Activated naive CD8-positive, alpha-beta T cell treated with anti-CD3 and anti-CD28 coated beads, Interleukin-2, amount 50 U/mL, for 16 hours (primary cell): Measurements from ENCODE around the gene NWD2.

Source experiments
- DNase-seq: peaks from one replicate; pipeline ENCODE4 v3.0.0-alpha.2; 2020; ENCODE audit warnings: low read depth, low spot score

Gene NWD2

DNA sequence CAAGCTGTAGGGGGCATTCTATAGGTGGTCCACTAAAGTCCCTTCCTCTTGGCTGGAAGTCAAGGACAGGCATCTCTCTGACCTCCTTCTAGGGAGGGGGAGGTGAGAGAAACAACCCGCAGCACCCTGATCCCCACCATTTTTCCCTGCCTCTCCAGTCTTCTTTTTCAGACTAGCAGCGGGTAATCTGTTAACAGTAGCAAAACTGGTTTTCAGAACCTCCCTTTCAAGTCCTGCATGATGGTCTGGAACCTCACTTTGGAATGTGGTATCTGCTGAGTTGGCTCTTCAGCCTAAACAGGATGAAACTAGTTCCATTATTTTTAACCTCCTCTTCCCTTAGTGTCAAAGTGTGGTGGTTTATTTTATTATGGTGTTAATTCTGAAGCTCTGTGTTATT, 196.0 kb downstream of the NWD2 start:
- no peak for DNase-seq

DNA sequence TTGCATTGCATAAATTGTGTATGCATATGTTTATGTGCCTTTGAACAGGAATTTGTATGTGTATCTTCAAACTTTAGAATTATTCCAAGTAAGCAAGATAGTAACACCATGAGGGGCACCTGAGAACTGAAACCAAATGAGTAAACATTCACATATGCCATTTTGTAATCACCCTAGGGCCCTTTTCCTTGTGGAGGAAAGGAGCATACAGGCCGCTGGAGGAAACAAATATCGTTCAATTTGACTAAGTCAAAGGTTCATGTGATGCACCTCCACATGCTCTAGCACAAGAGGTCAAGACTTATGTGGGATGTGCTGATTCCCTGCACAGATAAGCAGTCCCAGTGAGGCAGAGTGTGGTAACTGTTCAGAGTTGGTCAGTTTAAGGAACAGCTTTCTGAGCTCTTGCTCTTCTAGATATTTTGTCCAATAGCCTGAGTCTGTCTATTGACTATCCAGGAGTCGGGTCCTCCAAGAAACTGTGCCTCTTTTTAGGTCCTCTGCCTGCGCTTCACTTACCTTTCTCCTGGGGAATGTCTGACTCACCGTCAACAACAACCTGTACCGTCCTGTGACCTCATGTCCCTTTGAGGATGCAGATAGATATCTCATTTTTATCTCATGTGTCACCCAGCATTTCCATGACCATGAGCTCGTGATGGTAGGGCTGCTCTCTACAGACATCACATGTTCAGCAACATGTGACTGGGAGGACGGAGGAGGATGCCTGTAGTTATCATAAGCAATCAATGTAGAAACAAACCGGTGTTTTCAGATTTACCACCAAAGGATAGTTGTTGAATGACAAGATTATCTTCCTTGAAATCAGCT, 196.9 kb downstream of the NWD2 start:
- no peak for DNase-seq

DNA sequence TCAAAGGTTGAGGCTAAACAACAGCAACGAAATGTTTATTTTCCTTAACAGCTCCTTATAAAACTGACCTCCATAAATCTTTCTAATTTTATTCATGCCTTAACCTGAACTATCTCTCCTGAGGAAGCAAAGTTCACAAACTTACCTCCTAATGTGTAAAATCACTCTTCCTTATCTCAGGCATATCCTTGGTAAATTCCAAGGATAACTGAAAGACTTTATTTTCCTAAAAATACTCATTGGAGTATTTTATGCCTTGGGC, 197.4 kb downstream of the NWD2 start:
- DNase-seq, result no peak

DNA sequence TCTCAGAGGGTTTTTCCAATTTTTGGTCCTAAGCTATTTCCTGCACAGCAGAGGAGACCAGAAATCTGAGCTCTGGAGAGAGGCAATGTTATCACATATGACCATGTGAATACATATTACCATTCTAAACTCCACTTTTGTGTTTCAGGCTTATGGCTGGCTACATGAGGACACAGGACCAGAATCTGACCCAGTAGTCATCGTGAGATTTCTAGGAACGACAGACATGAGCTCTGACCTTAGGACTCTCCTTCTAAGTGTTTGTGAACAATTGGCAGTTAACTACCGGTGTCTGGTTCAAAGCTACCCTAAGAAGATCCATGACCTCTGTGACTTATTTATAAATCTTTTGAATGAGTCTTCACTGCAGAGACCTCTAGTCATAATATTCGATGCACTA, 198.6 kb downstream of the NWD2 start:
- DNase-seq, result no peak

- no peak for DNase-seq
Observed at GRCh38 chr4:37445023-37445422, 200.5 kb downstream of the NWD2 start.

- no peak for DNase-seq
Observed at GRCh38 chr4:37446016-37446415, 201.5 kb downstream of the NWD2 start.

DNA sequence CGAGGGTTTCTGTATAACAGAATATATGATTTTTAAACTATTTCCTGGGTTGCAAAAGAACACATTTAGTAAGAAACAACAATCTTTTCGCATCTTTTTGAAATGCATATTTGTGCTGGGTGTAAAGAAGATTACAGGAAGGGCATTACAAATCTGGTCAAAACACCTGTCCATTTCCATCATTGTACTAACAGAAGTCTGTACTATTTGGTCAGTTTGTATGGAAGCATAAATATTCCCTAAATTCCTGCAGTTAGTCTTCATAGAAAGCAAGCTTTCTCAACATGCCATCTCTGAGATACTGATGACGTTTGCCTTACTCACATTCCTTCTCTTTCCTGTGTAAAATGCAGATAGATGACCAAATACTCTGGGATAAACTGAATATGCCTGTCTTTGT, 203.3 kb downstream of the NWD2 start:
- DNase-seq, result no peak

GRCh38 chr4:37450309-37450708, 205.8 kb downstream of the NWD2 start:
- DNase-seq, result no peak

DNA sequence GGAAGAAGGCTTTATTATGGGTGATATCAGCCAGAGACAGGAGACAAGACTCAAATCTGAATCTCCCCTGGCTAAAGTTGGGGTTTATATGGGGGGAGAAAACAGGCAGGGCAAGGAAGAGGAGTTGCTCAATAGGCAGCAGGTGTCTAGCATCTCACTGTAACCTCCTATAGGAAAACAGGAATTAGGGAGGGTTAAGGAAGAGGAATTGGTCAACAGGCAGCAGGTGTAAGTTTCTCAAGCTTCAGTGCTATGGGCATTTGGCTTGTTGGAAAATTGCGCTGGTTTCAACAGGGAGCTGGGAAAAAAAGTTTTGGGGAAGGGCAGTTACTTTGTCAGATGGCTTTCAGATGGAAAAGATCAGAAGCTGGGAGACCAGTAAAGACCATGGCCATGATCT, 206.4 kb downstream of the NWD2 start:
- no peak for DNase-seq

DNA sequence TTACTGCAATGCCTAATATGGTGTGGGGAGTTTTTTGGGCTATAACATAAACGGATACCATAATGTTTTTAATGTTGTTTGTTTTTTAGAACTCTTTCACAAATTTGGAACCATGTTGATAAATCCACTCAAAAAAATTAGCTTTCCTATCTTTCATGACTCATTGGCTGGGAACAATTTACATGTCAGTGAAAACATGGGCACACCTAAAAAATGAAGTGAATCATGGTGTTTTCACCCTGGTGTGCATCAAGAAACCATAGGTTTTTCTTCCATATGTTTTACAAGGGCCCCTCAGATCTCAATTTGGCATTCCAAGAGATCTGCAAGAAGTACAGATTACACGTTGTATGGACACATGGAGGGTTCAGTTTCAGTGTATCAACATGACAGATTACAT, 207.1 kb downstream of the NWD2 start:
- no peak for DNase-seq

DNA sequence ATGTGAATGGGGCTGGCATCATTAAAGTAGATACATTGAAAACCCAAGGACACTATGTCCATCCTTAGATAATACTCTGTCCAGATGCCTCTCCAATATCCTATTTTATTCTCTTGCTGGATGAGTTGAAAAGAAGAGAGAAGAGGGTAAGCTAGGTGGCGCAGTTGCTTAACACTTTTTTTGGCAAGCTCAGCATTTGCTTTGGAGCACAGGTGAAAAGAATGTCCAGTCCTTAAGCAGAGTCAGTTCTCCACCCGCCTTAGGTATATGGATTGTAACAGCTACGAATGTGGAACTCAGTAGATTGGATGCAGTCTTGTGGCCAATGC, 208.4 kb downstream of the NWD2 start:
- peak; percentile 1 for DNase-seq

- no peak for DNase-seq
Observed at GRCh38 chr4:37453281-37453998, 208.9 kb downstream of the NWD2 start.

GRCh38 chr4:37453999-37454800, 209.7 kb downstream of the NWD2 start:
- no peak for DNase-seq

GRCh38 chr4:37455301-37456131, 211.0 kb downstream of the NWD2 start:
- DNase-seq, result no peak

- DNase-seq, result no peak
Observed at GRCh38 chr4:37461801-37462200, 217.3 kb downstream of the NWD2 start.

DNA sequence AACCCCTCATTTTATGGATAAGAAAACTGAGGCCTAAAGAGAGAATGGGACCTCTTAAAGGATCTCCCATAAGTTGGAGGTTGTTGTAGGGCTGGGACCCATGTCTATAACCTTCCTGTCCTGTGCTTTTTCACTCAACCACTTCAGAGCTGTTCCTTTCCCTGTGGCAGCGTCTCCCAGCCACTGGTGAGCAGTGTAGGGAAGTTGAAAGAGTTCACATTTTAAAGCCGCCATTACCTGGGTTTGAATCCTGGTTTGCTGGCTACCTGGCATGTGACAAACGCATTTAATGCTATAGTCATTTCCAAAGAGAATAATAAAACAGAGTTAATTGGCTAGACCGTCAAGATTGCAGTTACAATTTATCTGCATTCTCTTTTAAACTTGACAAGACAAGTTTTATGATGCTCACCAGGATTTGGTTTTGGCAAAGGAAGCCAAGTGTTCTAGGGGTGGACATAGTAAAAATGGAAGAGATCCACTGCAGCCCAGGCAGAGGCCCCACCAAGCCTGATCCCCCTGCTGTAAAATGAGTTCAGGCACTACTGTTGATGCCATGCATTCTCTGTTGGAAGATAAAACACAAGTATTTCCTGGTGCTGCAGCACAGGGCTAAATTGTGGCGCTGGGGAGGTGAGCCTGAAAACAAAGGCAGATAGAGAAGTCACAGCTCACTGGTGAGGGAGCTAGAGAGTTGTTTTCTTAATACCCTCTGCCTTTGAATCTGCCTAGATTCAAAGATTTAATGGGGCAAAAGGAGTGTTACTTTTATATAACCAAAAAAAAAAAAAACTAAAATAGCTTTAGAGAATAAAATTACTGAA, 218.7 kb downstream of the NWD2 start:
- no peak for DNase-seq

GRCh38 chr4:37464373-37465128, 220.0 kb downstream of the NWD2 start:
- no peak for DNase-seq

- DNase-seq, result no peak
Observed at GRCh38 chr4:37465296-37465695, 220.8 kb downstream of the NWD2 start.

DNA sequence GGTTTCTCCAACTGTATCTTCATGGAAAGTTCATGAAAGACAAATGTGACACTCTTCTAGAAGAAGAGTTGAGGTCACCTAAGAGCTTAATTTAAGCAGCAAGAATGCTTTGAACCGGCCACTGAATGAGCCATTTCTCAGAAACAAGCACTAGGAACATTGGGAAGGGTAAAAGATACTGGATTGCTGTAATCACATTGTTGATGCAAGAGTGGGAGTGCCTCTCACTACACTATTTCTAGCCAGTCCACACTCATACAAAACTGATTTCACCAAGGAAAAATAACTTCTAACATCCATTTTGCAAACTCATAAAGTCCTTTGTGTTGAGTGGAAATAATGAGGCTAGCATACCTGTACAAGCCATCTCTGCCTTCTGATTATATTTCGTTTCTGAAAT, 221.3 kb downstream of the NWD2 start:
- DNase-seq, result no peak

- no peak for DNase-seq
Observed at GRCh38 chr4:37467223-37467622, 222.7 kb downstream of the NWD2 start.
